NCI-H748 (cell line): Measurements from ENCODE around the gene OSGIN1.
"Not testable (repeated sequence)": the region's sequence is repeated elsewhere in the genome, so short reads cannot be mapped to it uniquely, and the experiment has no call there.

Experiments
- DNase-seq: peaks from one replicate; lab custom pipeline; 2025; ENCODE audit not compliant: unreplicated experiment; lab: John Stamatoyannopoulos, UW

OSGIN1 gene

DNA sequence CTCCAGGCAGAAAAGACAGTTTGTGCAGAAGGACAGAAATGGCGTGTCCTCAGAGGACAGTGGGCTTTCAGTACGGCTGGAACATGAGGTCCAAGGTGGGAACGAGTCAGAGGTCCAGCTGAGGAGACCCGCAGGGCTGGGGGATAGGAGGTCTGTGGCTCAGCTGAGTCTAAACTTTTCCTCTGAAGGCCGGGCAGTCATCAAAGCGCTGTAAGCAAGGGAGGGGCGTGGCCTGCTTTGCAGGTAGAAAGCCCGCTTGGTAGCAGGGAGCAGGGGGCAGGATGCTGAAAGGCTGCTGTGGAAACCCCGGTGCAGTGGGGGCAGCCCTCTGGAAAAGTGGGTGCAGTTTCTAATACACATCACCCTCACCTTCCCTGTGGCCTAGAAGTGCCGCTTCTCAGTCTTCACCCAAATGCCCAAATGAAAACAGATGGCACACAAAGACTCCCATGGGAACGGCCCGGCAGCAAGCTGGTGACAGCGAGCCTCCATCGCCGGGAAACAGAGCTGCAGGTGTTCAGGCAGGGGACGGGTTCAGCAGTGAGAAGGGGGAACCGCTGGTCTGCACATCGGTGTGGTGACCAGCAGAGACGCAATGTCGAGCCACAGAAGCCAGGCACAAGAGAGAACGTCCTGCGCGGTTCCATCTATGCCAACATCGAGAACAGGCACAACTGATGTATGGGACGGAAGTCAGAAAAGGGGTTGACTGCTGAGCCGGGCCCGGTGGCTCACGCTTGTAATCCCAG lies 12.2 kb upstream of the OSGIN1 start:
- peak; percentile 25 for DNase-seq

DNA sequence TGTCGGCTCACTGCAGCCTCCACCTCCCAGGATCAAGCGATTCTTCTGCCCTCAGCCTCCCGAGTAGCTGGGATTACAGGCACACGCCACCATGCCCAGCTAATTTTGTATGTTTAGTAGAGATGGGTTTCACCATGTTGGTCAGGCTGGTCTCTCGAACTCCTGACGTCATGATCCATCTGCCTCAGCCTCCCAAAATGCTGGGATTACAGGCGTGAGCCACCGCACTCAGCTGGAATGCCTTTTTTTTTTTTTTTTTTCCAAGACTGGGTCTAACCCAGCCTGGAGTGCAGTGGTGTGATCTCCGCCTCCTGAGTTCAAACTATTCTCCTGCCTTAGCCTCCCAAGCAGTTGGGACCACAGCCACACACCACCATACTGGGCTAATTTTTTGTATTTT lies 11.5 kb upstream of the OSGIN1 start:
- DNase-seq: not testable (repeated sequence)

DNA sequence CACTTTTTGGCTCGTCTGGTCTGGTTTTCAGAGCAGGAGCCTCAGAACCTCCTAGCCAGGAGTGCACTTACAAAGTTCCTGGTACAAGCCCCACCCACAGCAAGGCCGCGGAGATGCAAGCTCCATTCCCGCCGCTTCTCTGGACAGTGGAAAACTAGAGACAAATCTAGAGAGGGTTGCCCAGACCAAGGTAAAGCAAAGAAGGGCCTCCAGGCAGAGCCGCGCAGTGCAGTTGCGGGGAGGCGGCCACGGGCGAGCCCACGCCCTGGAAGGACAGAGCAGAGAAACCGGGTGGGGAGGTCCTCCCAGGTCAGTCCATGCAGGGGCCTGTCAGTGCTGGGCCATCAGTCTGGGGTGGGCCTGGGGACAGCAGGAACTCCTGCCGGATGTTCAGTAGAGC lies 11.0 kb upstream of the OSGIN1 start:
- DNase-seq: no peak

DNA sequence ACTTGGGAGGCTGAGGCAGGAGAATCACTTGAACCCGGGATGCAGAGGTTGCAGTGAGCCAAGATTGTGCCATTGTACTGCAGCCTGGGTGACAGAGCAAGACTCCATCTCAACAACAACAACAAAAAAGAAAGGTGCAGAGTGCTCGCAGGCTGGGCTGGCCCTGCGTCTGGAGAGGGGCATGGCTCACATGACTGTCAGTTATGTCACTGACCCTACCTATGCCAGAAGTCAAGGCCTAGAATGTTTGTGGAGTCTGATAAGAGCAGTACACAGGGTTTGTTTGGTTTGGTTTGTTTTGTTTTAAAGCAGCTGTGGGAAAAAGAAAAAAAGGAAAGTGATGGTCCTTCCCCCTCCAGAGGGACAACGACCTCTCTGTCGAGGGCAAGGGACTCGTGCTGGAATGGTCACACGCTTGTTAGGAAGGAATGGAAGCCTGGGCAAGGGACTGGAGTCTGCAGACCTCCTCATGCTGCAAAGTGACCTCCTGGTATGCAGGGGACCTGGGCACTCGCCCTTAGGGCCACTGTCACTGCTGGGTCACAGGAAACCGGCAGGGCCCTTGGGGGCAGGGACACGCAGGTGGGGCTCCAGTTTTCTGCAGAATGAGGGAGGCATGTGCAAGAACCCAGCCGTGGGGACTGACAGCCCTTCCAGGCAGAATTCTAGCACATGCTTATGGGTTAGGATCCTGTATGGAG lies 10.1 kb upstream of the OSGIN1 start:
- DNase-seq: no peak

DNA sequence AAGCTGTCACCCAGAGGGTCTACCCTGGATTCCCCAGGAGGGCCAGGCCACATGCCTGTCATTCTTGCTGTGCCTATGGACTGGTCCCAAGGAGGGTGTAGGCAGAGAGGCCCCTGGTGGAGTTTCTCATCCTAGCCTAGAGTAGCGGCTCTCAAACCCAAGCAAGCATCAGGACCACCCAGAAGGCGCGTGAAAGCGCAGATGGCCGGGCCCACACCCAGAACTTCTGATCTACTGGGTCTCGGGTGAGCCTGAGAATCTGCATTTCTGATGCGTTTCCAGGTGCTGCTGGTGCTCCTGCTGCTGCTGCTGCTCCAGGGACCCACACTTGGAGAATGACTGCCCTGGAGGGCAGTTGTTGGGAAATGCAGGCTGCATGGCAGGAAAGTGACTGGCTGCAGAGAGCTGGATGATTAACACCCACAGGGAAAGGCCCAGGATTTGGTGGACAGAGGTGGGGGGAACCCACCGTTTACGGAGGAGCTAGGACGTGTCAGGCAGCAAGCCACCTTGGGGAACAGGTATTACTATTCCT lies 9.5 kb upstream of the OSGIN1 start:
- no peak for DNase-seq

DNA sequence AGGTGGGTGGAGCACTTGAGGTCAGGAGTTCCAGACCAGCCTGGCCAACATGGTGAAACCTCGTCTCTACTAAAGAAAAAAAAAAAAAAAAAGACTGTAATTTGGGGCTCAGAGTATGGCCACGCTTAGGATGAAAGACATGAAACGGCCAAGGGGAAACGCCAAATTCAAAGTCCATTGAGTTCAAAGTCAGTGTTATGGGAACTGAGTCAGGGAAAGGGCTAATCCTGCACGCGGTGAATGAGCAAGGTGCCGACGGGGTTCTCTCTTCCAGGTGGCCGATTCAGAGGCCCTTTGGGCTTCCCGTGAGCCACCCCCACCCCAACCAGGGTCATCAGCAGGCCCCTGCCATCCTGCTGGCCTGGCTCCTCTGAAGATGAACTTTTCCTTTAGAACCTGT lies 7.5 kb upstream of the OSGIN1 start:
- DNase-seq: no peak

DNA sequence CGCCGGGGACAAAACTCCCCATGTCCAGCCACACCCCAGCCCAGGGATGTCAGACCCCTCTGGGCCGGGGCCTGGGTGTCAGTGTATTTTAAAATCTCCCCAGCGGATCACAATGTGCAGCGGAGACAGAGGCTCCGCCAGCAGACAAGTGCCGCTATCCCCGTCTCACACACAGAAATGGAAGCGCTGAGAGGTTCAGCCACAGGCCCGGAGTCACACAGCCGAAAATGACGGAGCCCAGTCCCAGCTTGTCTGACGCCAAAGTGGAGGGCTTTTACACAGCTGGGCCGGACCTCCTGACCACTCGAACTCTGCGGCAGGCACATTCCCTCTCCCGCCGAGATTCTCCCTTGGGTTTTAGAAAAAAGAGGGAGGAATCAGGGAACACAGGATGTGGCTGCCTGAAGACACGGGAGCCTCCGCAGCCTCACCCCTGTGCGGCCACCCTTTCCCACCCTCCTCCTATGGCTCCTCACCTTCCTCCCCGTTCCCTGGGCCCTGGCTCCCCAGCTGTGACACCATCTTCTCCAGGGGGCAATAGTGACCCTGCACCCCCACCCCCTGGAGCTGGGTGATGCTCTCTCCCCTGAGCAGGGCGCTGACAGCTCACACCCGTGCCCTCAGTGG lies 6.8 kb upstream of the OSGIN1 start:
- DNase-seq: no peak

DNA sequence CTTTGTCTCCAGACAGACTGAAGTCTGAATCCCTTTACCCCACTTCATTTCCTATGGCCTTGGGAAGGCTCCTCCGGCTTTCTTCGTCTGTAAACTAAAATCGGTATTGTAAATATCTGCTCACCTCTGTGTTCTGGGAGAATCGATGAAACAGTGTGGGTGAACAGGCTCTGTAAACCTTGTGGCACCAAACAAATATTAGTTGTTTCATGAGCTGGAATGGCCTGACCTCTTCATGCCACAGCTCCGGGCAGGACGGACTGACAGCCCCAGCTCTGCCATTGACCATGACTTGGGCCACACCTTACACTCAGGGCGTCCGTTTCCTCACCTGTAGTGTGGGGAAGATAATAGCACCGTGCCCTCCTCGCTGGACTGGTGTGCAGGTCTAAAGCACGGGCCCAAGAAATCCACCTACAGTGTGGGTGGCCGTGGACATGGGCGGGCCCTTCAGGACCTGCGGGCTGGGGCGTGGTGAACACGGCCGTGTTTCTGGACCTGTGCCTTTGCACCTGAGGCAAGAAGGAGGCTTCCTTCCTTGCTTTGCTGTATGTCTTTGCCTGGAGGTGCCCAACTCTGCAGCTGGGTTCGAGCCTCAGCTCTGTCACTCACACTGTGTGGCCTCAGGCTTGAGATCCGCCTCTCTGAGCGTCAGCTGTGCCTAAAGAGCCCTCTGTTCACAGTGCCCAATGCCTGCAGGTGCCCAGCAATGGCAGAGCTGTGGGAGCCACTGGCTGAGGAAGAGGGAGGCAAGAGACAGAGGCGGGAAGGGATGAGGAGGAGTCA lies 6.1 kb upstream of the OSGIN1 start:
- no peak for DNase-seq

DNA sequence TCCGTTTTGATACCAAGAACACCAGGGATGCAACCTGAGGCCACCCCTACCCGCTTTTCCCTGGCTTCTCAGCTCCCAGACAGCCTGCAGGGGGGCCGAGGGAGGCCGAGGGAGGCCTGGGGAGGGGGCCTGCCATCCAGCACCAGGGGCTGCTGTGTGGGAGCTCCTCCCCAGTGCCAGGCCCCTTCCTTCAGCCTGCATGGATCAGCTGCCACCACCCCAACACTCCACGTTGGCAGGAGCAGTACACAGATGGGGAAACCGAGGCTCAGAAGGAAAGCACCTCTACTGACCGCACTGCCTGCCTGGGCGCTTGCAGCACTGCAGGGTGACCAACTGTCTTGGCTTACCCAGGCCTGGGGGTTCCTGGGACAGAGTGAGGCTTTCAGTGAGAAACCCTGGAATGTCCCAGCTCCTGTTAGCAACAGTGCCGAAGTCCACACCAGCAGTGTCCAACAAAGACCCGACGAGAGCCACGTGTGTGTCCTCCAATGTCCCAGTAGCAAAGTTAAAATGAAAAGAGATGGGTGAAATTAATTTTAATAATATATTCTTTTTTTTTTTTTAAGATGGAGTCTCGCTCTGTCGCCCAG lies 5.3 kb upstream of the OSGIN1 start:
- no peak for DNase-seq

DNA sequence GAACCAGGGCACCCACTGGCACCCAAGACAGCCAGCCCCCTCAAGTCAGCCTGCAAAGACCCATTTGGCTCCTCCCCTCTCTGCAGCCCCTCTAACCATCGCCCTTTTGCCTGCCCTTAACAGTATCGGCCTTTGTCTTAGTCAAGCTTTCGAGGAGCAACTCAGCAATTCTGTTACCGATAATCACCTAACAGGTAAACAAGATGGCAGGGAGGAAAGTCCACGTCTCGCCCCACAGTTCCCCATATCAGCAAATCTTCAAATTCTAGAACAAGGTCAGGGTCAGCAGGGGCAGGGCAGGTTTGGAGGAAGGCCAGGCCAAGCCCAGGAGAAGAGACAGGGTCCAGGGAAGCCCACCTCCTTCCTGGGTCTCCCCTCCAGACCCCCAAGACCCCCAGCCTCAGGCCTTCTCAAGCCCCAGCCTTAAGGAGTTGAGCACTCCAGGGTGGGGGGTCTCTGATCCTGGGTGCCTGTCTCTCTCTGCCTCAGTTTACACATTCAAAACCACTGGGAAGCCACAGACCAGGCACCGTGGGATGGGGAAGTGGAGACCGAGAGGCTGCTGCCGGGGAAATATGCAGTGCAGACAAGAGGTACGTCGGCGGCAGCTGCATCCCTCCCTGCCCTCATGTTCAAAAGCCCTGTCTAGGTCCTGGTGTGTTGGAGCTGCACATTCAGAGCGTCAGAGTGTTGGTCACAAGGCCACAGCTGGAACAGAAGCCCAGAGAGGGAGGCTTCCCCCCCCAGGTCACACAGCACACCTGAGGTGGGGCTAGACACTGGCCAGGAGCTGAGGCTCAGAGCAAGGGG lies 3.9 kb upstream of the OSGIN1 start:
- DNase-seq: no peak

DNA sequence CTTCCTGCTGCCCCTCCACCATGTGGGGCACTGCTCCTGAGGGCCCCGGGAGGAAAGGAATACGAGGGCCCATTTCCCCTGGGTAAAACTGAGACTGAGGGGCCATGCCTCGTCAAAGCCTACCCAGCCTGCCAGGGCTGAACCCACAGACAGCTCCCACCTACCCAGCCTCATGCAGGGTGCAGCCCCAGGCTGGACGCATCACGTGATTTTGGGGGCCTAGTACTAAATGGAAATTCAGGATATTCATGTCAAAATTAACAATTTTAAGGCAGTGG lies 3.4 kb upstream of the OSGIN1 start:
- no peak for DNase-seq

DNA sequence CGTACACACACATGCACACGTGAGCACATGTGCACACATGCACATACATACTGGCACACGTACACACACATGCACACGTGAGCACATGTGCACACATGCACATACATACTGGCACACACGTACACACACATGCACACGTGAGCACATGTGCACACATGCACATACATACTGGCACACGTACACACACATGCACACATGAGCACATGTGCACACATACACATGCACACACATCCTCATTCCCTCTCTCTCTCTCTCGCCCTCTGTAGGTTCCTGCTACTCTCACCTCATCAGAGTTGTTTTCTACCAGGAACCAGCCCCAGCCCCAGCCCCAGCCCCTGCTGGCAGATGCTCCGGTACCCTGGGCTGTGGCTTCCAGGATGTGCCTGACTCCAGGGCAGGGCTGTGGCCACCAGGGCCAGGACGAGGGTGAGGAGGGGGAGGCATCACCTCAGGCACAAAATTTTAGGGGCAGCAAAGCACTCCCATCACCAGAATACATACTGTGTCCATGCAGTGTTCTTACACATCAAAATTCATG lies 2.1 kb upstream of the OSGIN1 start:
- not testable (repeated sequence) for DNase-seq

DNA sequence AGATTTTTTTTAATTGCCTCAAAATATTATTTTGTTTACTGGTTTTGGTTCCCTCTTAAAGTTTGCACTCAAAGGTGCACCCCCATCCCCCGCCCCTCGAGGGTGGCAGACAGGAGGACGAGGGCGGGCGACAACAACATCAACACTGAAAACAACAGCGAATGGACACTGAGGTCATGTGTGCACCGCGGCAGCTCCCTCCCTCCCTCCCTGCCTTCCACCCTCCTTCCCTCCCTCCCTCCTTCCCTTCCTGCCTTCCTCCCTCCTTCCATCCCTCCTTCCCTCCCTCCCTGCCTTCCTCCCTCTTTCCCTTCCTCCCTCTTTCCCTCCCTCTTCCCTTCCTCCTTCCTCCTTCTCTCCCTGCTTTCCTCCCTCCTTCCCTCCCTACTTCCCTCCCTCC lies 1.5 kb upstream of the OSGIN1 start:
- DNase-seq: no peak

DNA sequence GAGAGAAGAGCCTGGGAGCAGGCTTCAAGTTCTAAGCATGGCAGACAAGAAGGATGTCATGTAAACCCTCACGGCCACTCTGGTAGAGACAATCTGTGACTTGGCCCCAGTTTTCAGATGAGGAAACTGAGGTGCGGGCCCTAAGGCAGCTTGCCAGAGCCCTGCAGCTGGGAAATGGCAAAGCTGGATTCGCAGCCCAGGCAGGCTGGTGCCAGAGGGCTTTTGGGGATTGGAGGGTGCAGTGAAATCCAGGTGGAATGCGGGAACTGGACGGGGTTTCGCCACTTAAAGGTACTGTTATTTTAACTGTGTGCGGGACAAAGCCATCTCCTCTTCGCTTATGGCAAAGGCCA lies 477 bp upstream of the OSGIN1 start:
- DNase-seq: no peak

DNA sequence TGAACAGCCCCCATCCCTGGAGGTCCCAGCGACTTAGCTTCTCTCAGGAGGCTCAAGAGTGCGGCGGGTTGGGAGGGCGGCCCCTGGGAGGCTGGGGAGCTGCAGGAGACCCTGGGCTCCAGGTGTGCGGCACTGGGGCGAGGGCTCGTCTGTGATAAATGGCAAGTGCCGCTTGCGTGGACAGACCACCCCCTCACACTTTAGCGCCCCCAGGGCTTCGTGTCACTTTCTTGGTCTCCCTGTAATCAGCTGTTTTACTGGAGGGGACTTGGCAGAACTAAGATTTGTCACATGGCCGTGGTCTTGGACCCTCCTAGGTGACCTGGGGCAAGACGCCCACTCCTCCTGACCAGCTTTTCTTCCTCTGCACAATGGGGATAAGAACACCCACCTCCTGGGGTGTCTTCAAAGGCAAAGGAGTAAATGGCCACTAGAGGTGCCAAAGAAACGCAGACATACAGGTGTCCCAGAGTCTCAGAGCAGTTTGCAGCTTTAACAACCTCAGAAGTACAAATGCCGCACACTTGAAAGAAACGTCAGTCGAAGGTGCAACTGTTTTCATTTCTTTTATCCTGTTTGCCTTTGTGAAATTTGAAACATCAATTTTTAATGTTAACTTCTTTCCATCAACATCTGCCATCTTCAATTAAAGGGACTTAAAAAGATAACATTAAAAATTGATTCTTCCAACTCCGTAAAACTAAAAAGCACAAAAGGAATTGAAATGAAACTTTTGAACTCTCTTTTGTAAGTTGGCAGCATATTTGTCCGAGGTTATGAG lies 946 bp downstream of the OSGIN1 start:
- peak; percentile 7 for DNase-seq

DNA sequence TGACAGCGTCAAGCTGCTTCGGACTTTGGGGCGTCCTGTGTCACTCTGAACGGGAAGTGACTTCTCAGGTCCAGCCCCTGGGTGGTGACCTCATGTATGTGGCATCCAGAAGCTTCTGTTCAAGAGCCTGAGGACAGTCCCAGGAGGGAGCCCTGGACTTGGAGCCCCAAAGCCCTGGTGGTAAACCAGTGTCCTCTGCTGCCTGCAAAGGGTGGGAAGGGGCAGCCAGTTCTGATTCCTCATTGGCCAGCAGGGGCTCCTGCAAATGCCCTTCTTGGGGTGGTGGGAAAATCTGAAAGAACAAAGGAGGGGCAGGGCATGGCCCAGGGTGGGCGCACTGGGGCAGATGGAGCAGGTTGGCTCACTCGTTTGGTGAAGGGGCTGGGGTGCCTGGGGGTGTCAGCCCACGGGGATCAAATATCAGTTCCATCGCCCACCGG lies 1.6 kb downstream of the OSGIN1 start:
- no peak for DNase-seq

DNA sequence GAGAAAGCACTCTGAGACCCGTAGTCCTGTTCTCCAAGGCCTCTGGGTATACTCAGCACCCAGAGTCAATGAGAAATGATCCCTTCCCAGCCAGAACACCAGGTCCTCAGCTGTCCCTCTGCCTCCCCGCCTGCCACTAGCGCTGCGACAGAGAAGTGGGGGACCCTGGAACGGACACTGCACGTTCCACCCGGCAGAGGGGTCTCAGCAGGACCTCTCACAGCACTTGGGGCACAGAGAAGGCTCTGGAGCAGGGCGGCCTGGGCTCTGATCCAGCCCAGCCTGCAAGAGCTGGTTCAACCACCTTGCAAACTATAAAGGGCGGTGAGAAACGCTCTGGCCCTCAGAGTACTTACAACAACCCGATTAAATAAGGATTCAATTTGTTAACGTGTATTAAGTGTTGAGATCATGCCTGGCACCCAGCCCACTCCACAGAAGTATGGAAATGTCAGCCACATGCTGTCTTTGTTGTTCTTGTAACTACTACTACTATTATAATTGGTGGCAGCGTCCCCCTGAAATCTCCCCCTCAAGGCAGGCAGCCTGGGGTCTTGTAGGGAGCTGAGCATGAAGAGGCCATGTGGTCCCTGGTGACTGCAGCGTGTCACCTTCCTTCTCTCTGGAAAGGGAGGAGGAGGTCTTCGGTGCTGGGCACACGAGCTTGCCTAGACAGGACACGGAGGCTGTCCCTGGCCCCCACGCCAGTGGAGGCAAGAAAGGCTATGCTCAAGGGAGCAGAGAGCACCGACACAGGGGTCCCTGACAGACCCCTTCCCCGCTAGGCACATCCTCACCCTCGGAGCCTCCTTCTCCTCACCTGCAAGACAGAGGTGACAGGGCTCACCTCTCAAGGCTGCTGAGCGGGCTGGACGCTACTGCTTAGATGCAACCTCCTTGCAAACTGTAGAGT lies 2.4 kb downstream of the OSGIN1 start:
- no peak for DNase-seq
